SK-N-SH treated with all-trans-retinoic acid at 6 μM for 48 hours (cell line): ENCODE measurements around the gene CAMK4.

Source experiments
- ATAC-seq: fragments of 200-7000 bp; cut with Tn5 transposase; 3 replicates; pipeline ENCODE4 v1.9.1; 2020; ENCODE audit warnings: mild to moderate bottlenecking, moderate library complexity
- ARNTL ChIP-seq: fragments of 450-650 bp; formaldehyde crosslinking; IDR thresholded peaks from 2 replicates; pipeline ENCODE4 v1.5.0; 2020; ENCODE audit warnings: low read depth, mild to moderate bottlenecking, moderate library complexity, borderline replicate concordance
- BACH2 ChIP-seq: fragments of 250-450 bp; sonication (Bioruptor Pico); IDR thresholded peaks from 2 replicates; pipeline ENCODE4 v1.9.0; 2021; ENCODE audit warnings: mild to moderate bottlenecking, borderline replicate concordance
- CSDC2 ChIP-seq: fragments of 250-450 bp; sonication (Bioruptor Pico); IDR thresholded peaks from 2 replicates; pipeline ENCODE4 v1.5.0; 2020; ENCODE audit warnings: mild to moderate bottlenecking, moderate library complexity
- GLIS3 ChIP-seq: fragments of 250-450 bp; sonication (Bioruptor Pico); IDR thresholded peaks from 2 replicates; pipeline ENCODE4 v1.5.0; 2020; ENCODE audit warnings: mild to moderate bottlenecking, moderate library complexity
- ISL1 ChIP-seq: fragments of 250-450 bp; sonication (Bioruptor Pico); IDR thresholded peaks from 2 replicates; pipeline ENCODE4 v2.1.2; 2022; ENCODE audit warnings: mild to moderate bottlenecking, moderate library complexity
- OSR1 ChIP-seq: fragments of 250-450 bp; sonication (Bioruptor Pico); IDR thresholded peaks from 2 replicates; pipeline ENCODE4 v1.8.0; 2022; ENCODE audit warnings: moderate library complexity, mild to moderate bottlenecking, inconsistent platforms
- PPARA ChIP-seq: fragments of 250-450 bp; sonication (Bioruptor Pico); IDR thresholded peaks from 2 replicates; pipeline ENCODE4 v1.5.0; 2020; ENCODE audit warnings: mild to moderate bottlenecking, borderline replicate concordance
- RARB ChIP-seq: fragments of 250-450 bp; sonication (Bioruptor Pico); IDR thresholded peaks from 2 replicates; pipeline ENCODE4 v1.8.0; 2021; ENCODE audit warnings: mild to moderate bottlenecking, moderate library complexity
- SNAI2 ChIP-seq: fragments of 250-450 bp; sonication (Bioruptor Pico); IDR thresholded peaks from 2 replicates; pipeline ENCODE4 v1.5.0; 2020; ENCODE audit warnings: mild to moderate bottlenecking, moderate library complexity
- TCF4 ChIP-seq: fragments of 250-450 bp; sonication (Bioruptor Pico); IDR thresholded peaks from 2 replicates; pipeline ENCODE4 v1.8.0; 2021; ENCODE audit warnings: mild to moderate bottlenecking, moderate library complexity, borderline replicate concordance
- TOX ChIP-seq: fragments of 250-450 bp; sonication (Bioruptor Pico); IDR thresholded peaks from 2 replicates; pipeline ENCODE4 v1.8.0; 2021; ENCODE audit warnings: mild to moderate bottlenecking, moderate library complexity, borderline replicate concordance
- ZC3H10 ChIP-seq: fragments of 250-450 bp; sonication (Bioruptor Pico); IDR thresholded peaks from 2 replicates; pipeline ENCODE4 v1.5.1; 2021; ENCODE audit warnings: mild to moderate bottlenecking, moderate library complexity
- ZFP3 ChIP-seq: fragments of 250-450 bp; sonication (Bioruptor Pico); IDR thresholded peaks from 2 replicates; pipeline ENCODE4 v1.5.0; 2020; ENCODE audit warnings: mild to moderate bottlenecking, moderate library complexity
- ZFP30 ChIP-seq: fragments of 450-650 bp; formaldehyde crosslinking; IDR thresholded peaks from 2 replicates; pipeline ENCODE4 v1.5.0; 2022; ENCODE audit warnings: mild to moderate bottlenecking, moderate library complexity
- ZNF8 ChIP-seq: fragments of 450-650 bp; formaldehyde crosslinking; IDR thresholded peaks from 2 replicates; pipeline ENCODE4 v1.5.0; 2020; ENCODE audit warnings: mild to moderate bottlenecking, moderate library complexity
- TF ChIP-seq, protein P1 (sequence below): fragments of 250-450 bp; sonication (Bioruptor Pico); IDR thresholded peaks from 2 replicates; pipeline ENCODE4 v1.8.0; 2021; ENCODE audit warnings: low read depth, mild to moderate bottlenecking, moderate library complexity, borderline replicate concordance
- TF ChIP-seq, protein P2 (sequence below): fragments of 250-450 bp; sonication (Bioruptor Pico); IDR thresholded peaks from 2 replicates; pipeline ENCODE4 v1.5.1; 2020; ENCODE audit warnings: low read depth, mild to moderate bottlenecking, moderate library complexity
- TF ChIP-seq, protein P3 (sequence below): fragments of 250-450 bp; sonication (Bioruptor Pico); IDR thresholded peaks from 2 replicates; pipeline ENCODE4 v1.5.1; 2021; ENCODE audit warnings: mild to moderate bottlenecking, moderate library complexity
- TF ChIP-seq, protein P4 (sequence below): fragments of 250-450 bp; sonication (Bioruptor Pico); IDR thresholded peaks from 2 replicates; pipeline ENCODE4 v1.8.0; 2020; ENCODE audit warnings: mild to moderate bottlenecking, moderate library complexity, borderline replicate concordance
- TF ChIP-seq, protein P5 (sequence below): fragments of 250-450 bp; sonication (Bioruptor Pico); IDR thresholded peaks from 2 replicates; pipeline ENCODE4 v1.5.0; 2020; ENCODE audit warnings: mild to moderate bottlenecking, moderate library complexity

Gene CAMK4

DNA sequence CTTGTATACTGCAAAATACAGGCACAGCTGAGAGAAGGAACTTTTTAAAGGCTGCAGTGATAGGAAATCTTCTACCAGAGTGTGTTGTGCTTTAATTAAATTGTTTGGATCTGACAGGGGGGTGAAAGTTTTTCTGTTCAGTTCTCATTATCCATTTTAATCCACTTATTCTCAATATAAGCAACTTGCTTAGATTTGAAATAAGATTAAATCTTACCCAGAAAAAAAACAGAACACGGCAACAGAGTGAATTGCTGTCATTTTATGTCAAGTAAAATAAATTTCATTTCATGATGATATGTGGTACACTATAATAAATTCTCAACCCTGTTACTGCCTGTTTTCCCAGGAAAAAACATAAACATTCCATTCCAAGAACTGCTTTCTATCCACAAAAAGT is 37.1 kb upstream of the CAMK4 start:
- ATAC-seq: no peak
- TF ChIP-seq GLIS3 (no peak), ZFP3 (CRISPR knock-in tag) (no peak), TCF4 (CRISPR knock-in tag) (peak; percentile 28; the same call in 1 of the 2 replicates), ISL1 (CRISPR knock-in tag) (peak; percentile 81), SNAI2 (no peak), OSR1 (CRISPR knock-in tag) (no peak), ZNF8 (CRISPR knock-in tag) (no peak), ZC3H10 (CRISPR knock-in tag) (peak; percentile 72; the same call in 1 of the 2 replicates), BACH2 (CRISPR knock-in tag) (no peak)
- TF ChIP-seq, protein P1, sequence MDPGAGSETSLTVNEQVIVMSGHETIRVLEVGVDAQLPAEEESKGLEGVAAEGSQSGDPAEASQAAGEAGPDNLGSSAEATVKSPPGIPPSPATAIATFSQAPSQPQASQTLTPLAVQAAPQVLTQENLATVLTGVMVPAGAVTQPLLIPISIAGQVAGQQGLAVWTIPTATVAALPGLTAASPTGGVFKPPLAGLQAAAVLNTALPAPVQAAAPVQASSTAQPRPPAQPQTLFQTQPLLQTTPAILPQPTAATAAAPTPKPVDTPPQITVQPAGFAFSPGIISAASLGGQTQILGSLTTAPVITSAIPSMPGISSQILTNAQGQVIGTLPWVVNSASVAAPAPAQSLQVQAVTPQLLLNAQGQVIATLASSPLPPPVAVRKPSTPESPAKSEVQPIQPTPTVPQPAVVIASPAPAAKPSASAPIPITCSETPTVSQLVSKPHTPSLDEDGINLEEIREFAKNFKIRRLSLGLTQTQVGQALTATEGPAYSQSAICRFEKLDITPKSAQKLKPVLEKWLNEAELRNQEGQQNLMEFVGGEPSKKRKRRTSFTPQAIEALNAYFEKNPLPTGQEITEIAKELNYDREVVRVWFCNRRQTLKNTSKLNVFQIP (CRISPR knock-in tag): no peak
- TF ChIP-seq, all 23 proteins: peak for 3

DNA sequence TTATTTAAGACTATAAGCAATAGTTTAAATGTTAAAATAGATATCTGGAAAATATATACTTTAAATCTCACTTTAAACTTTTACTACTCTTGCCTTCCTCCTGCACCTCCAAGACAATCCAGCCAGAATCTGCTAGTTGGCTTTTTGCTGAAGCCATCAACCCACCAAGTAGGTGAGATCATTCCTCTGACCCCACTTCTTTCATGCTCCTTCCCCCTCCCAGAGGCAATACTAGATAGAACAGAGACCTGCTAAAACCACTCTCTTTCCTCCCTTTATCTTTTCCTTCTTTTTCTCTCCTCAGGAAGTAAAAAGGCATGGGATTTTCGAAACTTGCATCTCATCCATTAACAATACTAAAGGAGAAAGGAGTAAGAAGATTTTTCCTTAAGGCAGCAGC is 30.1 kb upstream of the CAMK4 start:
- no peak for ATAC-seq
- TF ChIP-seq ISL1 (CRISPR knock-in tag) (no peak), TCF4 (CRISPR knock-in tag) (no peak), SNAI2 (no peak), CSDC2 (CRISPR knock-in tag) (no peak), GLIS3 (no peak), TOX (CRISPR knock-in tag) (no peak), RARB (CRISPR knock-in tag) (no peak), ZFP30 (no peak), ARNTL (CRISPR knock-in tag) (no peak), PPARA (no peak), ZC3H10 (CRISPR knock-in tag) (no peak), ZNF8 (CRISPR knock-in tag) (no peak), BACH2 (CRISPR knock-in tag) (no peak)
- TF ChIP-seq, protein P2, sequence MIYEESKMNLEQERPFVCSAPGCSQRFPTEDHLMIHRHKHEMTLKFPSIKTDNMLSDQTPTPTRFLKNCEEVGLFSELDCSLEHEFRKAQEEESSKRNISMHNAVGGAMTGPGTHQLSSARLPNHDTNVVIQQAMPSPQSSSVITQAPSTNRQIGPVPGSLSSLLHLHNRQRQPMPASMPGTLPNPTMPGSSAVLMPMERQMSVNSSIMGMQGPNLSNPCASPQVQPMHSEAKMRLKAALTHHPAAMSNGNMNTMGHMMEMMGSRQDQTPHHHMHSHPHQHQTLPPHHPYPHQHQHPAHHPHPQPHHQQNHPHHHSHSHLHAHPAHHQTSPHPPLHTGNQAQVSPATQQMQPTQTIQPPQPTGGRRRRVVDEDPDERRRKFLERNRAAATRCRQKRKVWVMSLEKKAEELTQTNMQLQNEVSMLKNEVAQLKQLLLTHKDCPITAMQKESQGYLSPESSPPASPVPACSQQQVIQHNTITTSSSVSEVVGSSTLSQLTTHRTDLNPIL: no peak
- TF ChIP-seq, protein P3, sequence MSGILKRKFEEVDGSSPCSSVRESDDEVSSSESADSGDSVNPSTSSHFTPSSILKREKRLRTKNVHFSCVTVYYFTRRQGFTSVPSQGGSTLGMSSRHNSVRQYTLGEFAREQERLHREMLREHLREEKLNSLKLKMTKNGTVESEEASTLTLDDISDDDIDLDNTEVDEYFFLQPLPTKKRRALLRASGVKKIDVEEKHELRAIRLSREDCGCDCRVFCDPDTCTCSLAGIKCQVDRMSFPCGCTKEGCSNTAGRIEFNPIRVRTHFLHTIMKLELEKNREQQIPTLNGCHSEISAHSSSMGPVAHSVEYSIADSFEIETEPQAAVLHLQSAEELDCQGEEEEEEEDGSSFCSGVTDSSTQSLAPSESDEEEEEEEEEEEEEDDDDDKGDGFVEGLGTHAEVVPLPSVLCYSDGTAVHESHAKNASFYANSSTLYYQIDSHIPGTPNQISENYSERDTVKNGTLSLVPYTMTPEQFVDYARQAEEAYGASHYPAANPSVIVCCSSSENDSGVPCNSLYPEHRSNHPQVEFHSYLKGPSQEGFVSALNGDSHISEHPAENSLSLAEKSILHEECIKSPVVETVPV (CRISPR knock-in tag): no peak
- TF ChIP-seq, protein P1 (CRISPR knock-in tag): no peak
- TF ChIP-seq, protein P4, sequence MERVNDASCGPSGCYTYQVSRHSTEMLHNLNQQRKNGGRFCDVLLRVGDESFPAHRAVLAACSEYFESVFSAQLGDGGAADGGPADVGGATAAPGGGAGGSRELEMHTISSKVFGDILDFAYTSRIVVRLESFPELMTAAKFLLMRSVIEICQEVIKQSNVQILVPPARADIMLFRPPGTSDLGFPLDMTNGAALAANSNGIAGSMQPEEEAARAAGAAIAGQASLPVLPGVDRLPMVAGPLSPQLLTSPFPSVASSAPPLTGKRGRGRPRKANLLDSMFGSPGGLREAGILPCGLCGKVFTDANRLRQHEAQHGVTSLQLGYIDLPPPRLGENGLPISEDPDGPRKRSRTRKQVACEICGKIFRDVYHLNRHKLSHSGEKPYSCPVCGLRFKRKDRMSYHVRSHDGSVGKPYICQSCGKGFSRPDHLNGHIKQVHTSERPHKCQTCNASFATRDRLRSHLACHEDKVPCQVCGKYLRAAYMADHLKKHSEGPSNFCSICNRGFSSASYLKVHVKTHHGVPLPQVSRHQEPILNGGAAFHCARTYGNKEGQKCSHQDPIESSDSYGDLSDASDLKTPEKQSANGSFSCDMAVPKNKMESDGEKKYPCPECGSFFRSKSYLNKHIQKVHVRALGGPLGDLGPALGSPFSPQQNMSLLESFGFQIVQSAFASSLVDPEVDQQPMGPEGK (CRISPR knock-in tag): no peak
- TF ChIP-seq, protein P5, sequence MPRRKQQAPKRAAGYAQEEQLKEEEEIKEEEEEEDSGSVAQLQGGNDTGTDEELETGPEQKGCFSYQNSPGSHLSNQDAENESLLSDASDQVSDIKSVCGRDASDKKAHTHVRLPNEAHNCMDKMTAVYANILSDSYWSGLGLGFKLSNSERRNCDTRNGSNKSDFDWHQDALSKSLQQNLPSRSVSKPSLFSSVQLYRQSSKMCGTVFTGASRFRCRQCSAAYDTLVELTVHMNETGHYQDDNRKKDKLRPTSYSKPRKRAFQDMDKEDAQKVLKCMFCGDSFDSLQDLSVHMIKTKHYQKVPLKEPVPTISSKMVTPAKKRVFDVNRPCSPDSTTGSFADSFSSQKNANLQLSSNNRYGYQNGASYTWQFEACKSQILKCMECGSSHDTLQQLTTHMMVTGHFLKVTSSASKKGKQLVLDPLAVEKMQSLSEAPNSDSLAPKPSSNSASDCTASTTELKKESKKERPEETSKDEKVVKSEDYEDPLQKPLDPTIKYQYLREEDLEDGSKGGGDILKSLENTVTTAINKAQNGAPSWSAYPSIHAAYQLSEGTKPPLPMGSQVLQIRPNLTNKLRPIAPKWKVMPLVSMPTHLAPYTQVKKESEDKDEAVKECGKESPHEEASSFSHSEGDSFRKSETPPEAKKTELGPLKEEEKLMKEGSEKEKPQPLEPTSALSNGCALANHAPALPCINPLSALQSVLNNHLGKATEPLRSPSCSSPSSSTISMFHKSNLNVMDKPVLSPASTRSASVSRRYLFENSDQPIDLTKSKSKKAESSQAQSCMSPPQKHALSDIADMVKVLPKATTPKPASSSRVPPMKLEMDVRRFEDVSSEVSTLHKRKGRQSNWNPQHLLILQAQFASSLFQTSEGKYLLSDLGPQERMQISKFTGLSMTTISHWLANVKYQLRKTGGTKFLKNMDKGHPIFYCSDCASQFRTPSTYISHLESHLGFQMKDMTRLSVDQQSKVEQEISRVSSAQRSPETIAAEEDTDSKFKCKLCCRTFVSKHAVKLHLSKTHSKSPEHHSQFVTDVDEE (CRISPR knock-in tag): no peak
